ENCODE measurements around the gene CCDC171. TPM values are rescaled to one million over a fixed set of nuclear protein-coding genes. Genes with fewer than 3 reads are reported as not detected.

CCDC171 gene
- total RNA-seq, 1 donor from 2014 or later, result 2.9 TPM

GRCh38 chr9:15553528-15553898 lies 670 bp downstream of the CCDC171 start:
- Histone ChIP-seq H3K27me3 (no peaks in the 10 kb centered on the region), H3K4me3 (peak overlapping the region; percentile 58 to 77), H3K9me3 (no peaks in the 10 kb centered on the region), H3K27ac (peak overlapping the region; percentile 88), H3K4me1 (peaks cover 5% of the 10 kb centered on the region), H3K36me3 (no peaks in the 10 kb centered on the region)
- DNase-seq (ENCODE audit: extremely low spot score in 2 of 2), result no peak
- TF ChIP-seq CTCF (IDR thresholded peaks at IDR 0.05) (no peak), POLR2A (IDR thresholded peaks at IDR 0.05) (no peak), POLR2AphosphoS5 (IDR thresholded peaks at IDR 0.05; ENCODE audit: insufficient read depth in 1 of 2, low read depth in 1 of 2) (no peak)
- intact Hi-C loops (cut with DNase I), result no loop called here

- Histone ChIP-seq H3K27me3 (no peaks in the 10 kb centered on the region), H3K4me3 (no peak overlapping the region), H3K36me3 (no peaks in the 10 kb centered on the region), H3K4me1 (no peaks in the 10 kb centered on the region), H3K9me3 (no peaks in the 10 kb centered on the region), H3K27ac (no peak overlapping the region)
- TF ChIP-seq POLR2AphosphoS5 (IDR thresholded peaks at IDR 0.05; ENCODE audit: insufficient read depth in 1 of 2, low read depth in 1 of 2), result no peak
- TF ChIP-seq POLR2A (IDR thresholded peaks at IDR 0.05), result no peak
- no peak for TF ChIP-seq CTCF (IDR thresholded peaks at IDR 0.05)
- no peak for DNase-seq (ENCODE audit: extremely low spot score in 2 of 2)
- intact Hi-C loops (cut with DNase I), result no loop called here
These were observed 17.9 kb downstream of the CCDC171 start for GRCh38 chr9:15570769-15571168.

GRCh38 chr9:15572200-15572770 lies 19.4 kb downstream of the CCDC171 start:
- intact Hi-C loops (cut with DNase I), result no loop called here

GRCh38 chr9:15576350-15577050 lies 23.7 kb downstream of the CCDC171 start:
- H3K36me3 ChIP-seq, result no peaks in the 10 kb centered on the region
- H3K4me3 ChIP-seq, result no peak overlapping the region
- H3K9me3 ChIP-seq, result no peaks in the 10 kb centered on the region
- no peaks in the 10 kb centered on the region for H3K4me1 ChIP-seq
- TF ChIP-seq CTCF (IDR thresholded peaks at IDR 0.05) (no peak), POLR2A (IDR thresholded peaks at IDR 0.05) (no peak), POLR2AphosphoS5 (IDR thresholded peaks at IDR 0.05; ENCODE audit: insufficient read depth in 1 of 2, low read depth in 1 of 2) (no peak)
- DNase-seq (ENCODE audit: extremely low spot score in 2 of 2), result no peak
- no peaks in the 10 kb centered on the region for H3K27me3 ChIP-seq
- intact Hi-C loops (cut with DNase I), result no loop called here
- H3K27ac ChIP-seq, result no peak overlapping the region

More at GRCh38 chr9:15572200-15572770, 19.4 kb downstream of the CCDC171 start:
- H3K9me3 ChIP-seq, result no peaks in the 10 kb centered on the region
- TF ChIP-seq CTCF (IDR thresholded peaks at IDR 0.05) (no peak), POLR2AphosphoS5 (IDR thresholded peaks at IDR 0.05; ENCODE audit: insufficient read depth in 1 of 2, low read depth in 1 of 2) (no peak), POLR2A (IDR thresholded peaks at IDR 0.05) (no peak)
- H3K27ac ChIP-seq, result no peak overlapping the region
- no peaks in the 10 kb centered on the region for H3K4me1 ChIP-seq
- H3K27me3 ChIP-seq, result no peaks in the 10 kb centered on the region
- H3K4me3 ChIP-seq, result no peak overlapping the region
- H3K36me3 ChIP-seq, result no peaks in the 10 kb centered on the region
- no peak for DNase-seq (ENCODE audit: extremely low spot score in 2 of 2)

- Histone ChIP-seq H3K4me3 (no peak overlapping the region), H3K9me3 (no peaks in the 10 kb centered on the region), H3K27me3 (no peaks in the 10 kb centered on the region), H3K27ac (no peak overlapping the region), H3K36me3 (no peaks in the 10 kb centered on the region), H3K4me1 (no peaks in the 10 kb centered on the region)
- intact Hi-C loops (cut with DNase I), result no loop called here
- TF ChIP-seq POLR2AphosphoS5 (IDR thresholded peaks at IDR 0.05; ENCODE audit: insufficient read depth in 1 of 2, low read depth in 1 of 2) (no peak), CTCF (IDR thresholded peaks at IDR 0.05) (no peak), POLR2A (IDR thresholded peaks at IDR 0.05) (no peak)
- DNase-seq (ENCODE audit: extremely low spot score in 2 of 2), result no peak
These were observed 25.9 kb downstream of the CCDC171 start for GRCh38 chr9:15578714-15579113.
